Tibial artery (tissue), 4 donors: ENCODE results near the gene ATP9B.
"Not testable (repeated sequence)": the region's sequence is repeated elsewhere in the genome, so short reads cannot be mapped to it uniquely, and the experiment has no call there.

Experiments used
- DNase-seq, 2 donors: peaks; one replicate each; pipeline ENCODE4 v3.0.0-alpha.2; 2019
- H3K27ac ChIP-seq, 2 donors: fragments of 200-600 bp; sonication (generic) in 1 of 2; 1 replicate in 1 of 2; 2 replicates in 1 of 2; pipeline ENCODE4 v1.5.1; 2018 to 2019; ENCODE audit warnings: mild to moderate bottlenecking in 1 of 2
- H3K27me3 ChIP-seq, 2 donors: fragments of 200-600 bp; sonication (generic) in 1 of 2; one replicate each; pipeline versions ENCODE4 v1.5.1 to v1.6.0; 2016 to 2019
- H3K36me3 ChIP-seq, 3 donors: fragments of 200-600 bp; sonication (generic) in 2 of 3; one replicate each; pipeline ENCODE4 v1.5.1; 2016 to 2019; ENCODE audit warnings: mild to moderate bottlenecking in 2 of 3
- H3K4me1 ChIP-seq, 4 donors: fragments of 200-600 bp; sonication (generic) in 2 of 4; 1 replicate in 3 of 4; 2 replicates in 1 of 4; pipeline ENCODE4 v1.5.1; 2016 to 2019
- H3K4me3 ChIP-seq, 2 donors: fragments of 200-600 bp; sonication (generic) in 1 of 2; 1 replicate in 1 of 2; 2 replicates in 1 of 2; pipeline ENCODE4 v1.5.1; 2018 to 2019; ENCODE audit warnings: mild to moderate bottlenecking in 2 of 2
- H3K9me3 ChIP-seq, 3 donors: fragments of 200-600 bp; sonication (generic) in 1 of 3; one replicate each; pipeline ENCODE4 v1.5.1; 2016 to 2019
- intact Hi-C: fragments of 100-400 bp; cut with DNase I; formaldehyde crosslinking; loops from one replicate; pipeline ENCODE4 v1.15.0; 2023; ENCODE audit warnings: low total_unique reads
- TF ChIP-seq, protein P1 (sequence below), 2 experiments: fragments of 200-600 bp in 1 of 2; fragments of 450-650 bp in 1 of 2; IDR thresholded peaks; one replicate each; pipeline ENCODE4 v1.5.1; 2017 to 2019; ENCODE audit warnings: antibody characterized with exemption in 2 of 2, mild to moderate bottlenecking in 1 of 2, moderate library complexity in 1 of 2

ATP9B gene

DNA sequence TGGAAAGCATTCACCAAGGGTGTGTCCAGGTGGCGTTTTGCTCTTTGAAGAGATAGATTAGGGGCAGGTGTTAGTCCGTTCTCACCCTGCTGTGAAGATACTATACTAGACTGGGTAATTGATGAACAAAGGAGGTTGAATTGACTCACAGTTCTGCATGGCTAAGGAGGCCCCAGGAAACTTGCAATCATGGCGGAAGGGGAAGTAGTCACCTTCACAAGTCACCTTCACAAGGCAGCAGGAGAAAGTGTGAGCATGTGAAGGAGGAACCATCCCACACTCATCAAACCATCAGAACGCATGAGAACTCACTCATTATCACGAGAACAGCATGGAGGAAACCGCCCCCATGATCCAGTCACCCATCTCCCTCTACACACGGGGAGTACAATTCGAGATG, 190.8 kb downstream of the ATP9B start:
- no peak for DNase-seq
- no peaks in the 10 kb centered on the region for H3K4me1 ChIP-seq
- no peak overlapping the region for H3K27ac ChIP-seq
- no peak overlapping the region for H3K4me3 ChIP-seq
- TF ChIP-seq, protein P1, sequence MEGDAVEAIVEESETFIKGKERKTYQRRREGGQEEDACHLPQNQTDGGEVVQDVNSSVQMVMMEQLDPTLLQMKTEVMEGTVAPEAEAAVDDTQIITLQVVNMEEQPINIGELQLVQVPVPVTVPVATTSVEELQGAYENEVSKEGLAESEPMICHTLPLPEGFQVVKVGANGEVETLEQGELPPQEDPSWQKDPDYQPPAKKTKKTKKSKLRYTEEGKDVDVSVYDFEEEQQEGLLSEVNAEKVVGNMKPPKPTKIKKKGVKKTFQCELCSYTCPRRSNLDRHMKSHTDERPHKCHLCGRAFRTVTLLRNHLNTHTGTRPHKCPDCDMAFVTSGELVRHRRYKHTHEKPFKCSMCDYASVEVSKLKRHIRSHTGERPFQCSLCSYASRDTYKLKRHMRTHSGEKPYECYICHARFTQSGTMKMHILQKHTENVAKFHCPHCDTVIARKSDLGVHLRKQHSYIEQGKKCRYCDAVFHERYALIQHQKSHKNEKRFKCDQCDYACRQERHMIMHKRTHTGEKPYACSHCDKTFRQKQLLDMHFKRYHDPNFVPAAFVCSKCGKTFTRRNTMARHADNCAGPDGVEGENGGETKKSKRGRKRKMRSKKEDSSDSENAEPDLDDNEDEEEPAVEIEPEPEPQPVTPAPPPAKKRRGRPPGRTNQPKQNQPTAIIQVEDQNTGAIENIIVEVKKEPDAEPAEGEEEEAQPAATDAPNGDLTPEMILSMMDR (IDR thresholded peaks at IDR 0.05), result no peak
- H3K27me3 ChIP-seq, result no peaks in the 10 kb centered on the region
- peaks cover 0 to 14% (median 11%) of the 10 kb centered on the region in 3 donors for H3K36me3 ChIP-seq
- intact Hi-C loops, result no loop called here
- peaks cover 0 to 3% (median 0%) of the 10 kb centered on the region in 3 donors for H3K9me3 ChIP-seq

GRCh38 chr18:79260510-79260909, 191.3 kb downstream of the ATP9B start:
- TF ChIP-seq, protein P1 (IDR thresholded peaks at IDR 0.05), result no peak
- no peak overlapping the region for H3K27ac ChIP-seq
- intact Hi-C loops, result no loop called here
- peaks cover 0 to 11% (median 9%) of the 10 kb centered on the region in 3 donors for H3K36me3 ChIP-seq
- peaks cover 0 to 3% (median 0%) of the 10 kb centered on the region in 3 donors for H3K9me3 ChIP-seq
- H3K4me1 ChIP-seq, result no peaks in the 10 kb centered on the region
- no peak overlapping the region for H3K4me3 ChIP-seq
- no peaks in the 10 kb centered on the region for H3K27me3 ChIP-seq
- no peak for DNase-seq

DNA sequence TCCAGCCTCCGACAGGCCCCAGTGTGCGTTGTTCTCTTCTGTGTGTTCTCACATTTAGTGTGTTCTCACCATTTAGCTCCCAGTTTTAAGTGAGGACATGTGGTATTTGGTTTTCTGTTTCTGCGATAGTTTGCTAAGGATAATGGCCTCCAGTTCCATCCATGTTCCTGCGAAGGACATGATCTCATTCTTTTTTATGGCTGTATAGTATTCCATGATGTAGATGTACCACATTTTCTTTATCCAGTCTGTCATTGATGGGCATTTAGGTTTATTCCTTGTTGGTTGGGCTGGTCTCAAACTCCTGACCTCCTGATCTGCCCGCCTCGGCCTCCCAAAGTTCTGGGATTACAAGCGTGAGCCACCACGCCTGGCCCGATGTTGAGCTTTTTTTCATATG, 195.9 kb downstream of the ATP9B start:
- H3K27me3 ChIP-seq, DNase-seq, intact Hi-C loops, H3K4me1 ChIP-seq, H3K9me3 ChIP-seq, H3K4me3 ChIP-seq, H3K27ac ChIP-seq: not testable (repeated sequence)
- H3K36me3 ChIP-seq, result peaks cover 4 to 14% (median 6%) of the 10 kb centered on the region in 3 donors

DNA sequence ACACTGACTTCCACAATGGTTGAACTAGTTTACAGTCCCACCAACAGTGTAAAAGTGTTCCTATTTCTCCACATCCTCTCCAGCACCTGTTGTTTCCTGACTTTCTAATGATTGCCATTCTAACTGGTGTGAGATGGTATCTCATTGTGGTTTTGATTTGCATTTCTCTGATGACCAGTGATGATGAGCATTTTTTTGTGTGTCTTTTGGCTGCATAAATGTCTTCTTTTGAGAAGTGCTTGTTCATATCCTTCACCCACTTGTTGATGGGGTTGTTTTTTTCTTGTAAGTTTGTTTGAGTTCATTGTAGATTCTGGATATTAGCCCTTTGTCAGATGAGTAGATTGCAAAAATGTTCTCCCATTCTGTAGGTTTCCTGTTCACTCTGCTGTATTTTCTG, 202.6 kb downstream of the ATP9B start:
- intact Hi-C loops, H3K4me3 ChIP-seq, H3K4me1 ChIP-seq, H3K27ac ChIP-seq, DNase-seq, H3K27me3 ChIP-seq, H3K9me3 ChIP-seq: not testable (repeated sequence)
- H3K36me3 ChIP-seq, result peaks cover 12 to 30% (median 19%) of the 10 kb centered on the region in 3 donors

GRCh38 chr18:79272916-79273315, 203.7 kb downstream of the ATP9B start:
- Histone ChIP-seq H3K27ac (no peak overlapping the region), H3K4me1 (no peaks in the 10 kb centered on the region), H3K4me3 (no peak overlapping the region), H3K9me3 (no peaks in the 10 kb centered on the region), H3K36me3 (peaks cover 14 to 34% (median 20%) of the 10 kb centered on the region in 3 donors), H3K27me3 (no peaks in the 10 kb centered on the region)
- TF ChIP-seq, protein P1 (IDR thresholded peaks at IDR 0.05), result no peak
- intact Hi-C loops, result no loop called here
- DNase-seq, result no peak

GRCh38 chr18:79274823-79275222, 205.6 kb downstream of the ATP9B start:
- Histone ChIP-seq H3K27ac (no peak overlapping the region), H3K4me3 (no peak overlapping the region), H3K9me3 (no peaks in the 10 kb centered on the region), H3K4me1 (no peaks in the 10 kb centered on the region), H3K27me3 (no peaks in the 10 kb centered on the region), H3K36me3 (peaks cover 16 to 42% (median 31%) of the 10 kb centered on the region in 3 donors)
- no peak for DNase-seq
- TF ChIP-seq, protein P1 (IDR thresholded peaks at IDR 0.05), result no peak
- intact Hi-C loops, result no loop called here

DNA sequence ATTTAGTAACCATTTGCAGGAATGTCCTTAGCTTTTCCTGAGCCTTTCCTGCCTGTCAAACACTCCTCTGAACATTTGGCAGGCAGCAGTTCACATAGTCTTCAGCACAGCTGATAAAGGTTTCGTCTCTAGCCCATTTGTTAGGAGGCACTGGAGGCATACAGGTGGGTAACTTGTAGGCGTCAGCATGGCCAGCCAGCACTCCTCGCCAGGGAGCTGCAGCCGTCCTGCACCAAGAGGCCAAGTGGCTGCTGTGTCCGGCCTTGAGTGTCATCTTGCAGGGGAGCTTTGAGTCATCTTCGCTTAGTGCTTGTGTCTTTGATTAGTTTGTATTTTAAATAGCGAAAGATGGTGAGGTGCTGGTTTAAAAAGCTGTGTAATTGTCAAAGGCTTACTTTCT, 206.3 kb downstream of the ATP9B start:
- Histone ChIP-seq H3K4me1 (no peaks in the 10 kb centered on the region), H3K9me3 (no peaks in the 10 kb centered on the region), H3K4me3 (no peak overlapping the region), H3K36me3 (peaks cover 16 to 44% (median 30%) of the 10 kb centered on the region in 3 donors), H3K27ac (no peak overlapping the region), H3K27me3 (no peaks in the 10 kb centered on the region)
- intact Hi-C loops, result no loop called here
- DNase-seq, result no peak
- TF ChIP-seq, protein P1 (IDR thresholded peaks at IDR 0.05), result no peak
